Cardiac septum (tissue), 1 donor: Measurements from ENCODE around the gene RDH5. TPM values are rescaled to one million over a fixed set of nuclear protein-coding genes. Genes with fewer than 3 reads are reported as not detected.
A peak's percentile ranks its signal among the peaks of the same experiment; 100 is the strongest.

Source experiments
- DNase-seq: peaks from one replicate; pipeline ENCODE4 v3.0.0-alpha.2; 2020; ENCODE audit warnings: low spot score
- intact Hi-C: fragments of 100-400 bp; cut with DNase I; formaldehyde crosslinking; loops from one replicate; pipeline ENCODE4 v1.14.0; 2022
- total RNA-seq: library from RNA; stranded (reverse); fragmentation: NEBNext Ultra II Directional; extraction: Animal tissue kit (Norgen Biotek cat#: 25700); gene quantifications from one replicate; pipeline ENCODE4 v1.2.1, GENCODE V29; 2021
- donor health status: DM: no; HTN: no; CAD: no.

RDH5 gene
- total RNA-seq, 1 donor from 2014 or later: 26.3 TPM

- intact Hi-C loops: no loop called here
- peak; percentile 73 for DNase-seq
Measured at GRCh38 chr12:55694188-55694515, 26.0 kb upstream of the RDH5 start.

DNA sequence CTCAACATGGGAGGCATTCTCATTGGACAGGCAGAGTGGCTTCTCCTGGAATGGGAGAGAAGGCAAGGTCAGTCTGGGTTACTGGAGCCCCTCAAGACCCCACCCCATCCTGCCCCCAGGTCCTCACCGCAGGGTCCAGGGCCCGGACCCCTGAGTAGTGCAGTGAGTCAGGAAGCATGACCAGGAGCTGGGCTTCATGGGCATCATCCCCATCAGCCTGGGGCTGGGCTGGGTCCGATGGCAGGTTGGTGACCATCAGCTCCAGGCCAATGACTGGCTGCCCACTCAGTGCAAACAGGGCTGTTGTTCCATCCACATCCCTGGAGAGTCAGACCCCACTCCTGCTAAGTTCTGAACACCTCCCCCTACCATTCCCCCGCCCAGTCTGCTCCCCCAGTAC, 25.5 kb upstream of the RDH5 start:
- peak; percentile 47 for DNase-seq
- intact Hi-C loops: no loop called here

GRCh38 chr12:55695349-55695748, 24.8 kb upstream of the RDH5 start:
- intact Hi-C loops: no loop called here
- DNase-seq: peak; percentile 38

- intact Hi-C loops: no loop called here
- DNase-seq: peak; percentile 33
Measured at GRCh38 chr12:55696141-55696540, 24.1 kb upstream of the RDH5 start.

- peak; percentile 67 for DNase-seq
- intact Hi-C loops: no loop called here
Measured at GRCh38 chr12:55696796-55697462, 23.3 kb upstream of the RDH5 start.

DNA sequence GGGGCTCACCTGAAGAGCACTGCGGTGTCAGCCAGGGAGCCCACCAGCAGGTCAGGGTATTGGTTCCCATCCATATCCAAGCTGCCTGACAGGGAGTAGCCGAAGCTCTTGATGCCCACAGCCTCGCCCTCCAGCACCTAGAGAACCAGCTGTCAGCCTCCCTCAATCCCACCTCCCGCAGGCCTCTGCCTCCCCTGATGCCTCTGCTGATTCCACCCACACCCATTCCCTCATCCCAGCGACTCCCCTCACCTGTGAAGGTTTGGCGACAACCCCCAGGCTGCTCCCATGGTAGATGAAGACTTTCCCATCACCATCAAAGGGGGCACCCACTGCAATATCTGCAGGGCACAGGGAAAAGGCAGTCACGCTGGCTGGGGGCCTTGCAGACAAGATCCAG, 22.5 kb upstream of the RDH5 start:
- intact Hi-C loops: no loop called here

DNA sequence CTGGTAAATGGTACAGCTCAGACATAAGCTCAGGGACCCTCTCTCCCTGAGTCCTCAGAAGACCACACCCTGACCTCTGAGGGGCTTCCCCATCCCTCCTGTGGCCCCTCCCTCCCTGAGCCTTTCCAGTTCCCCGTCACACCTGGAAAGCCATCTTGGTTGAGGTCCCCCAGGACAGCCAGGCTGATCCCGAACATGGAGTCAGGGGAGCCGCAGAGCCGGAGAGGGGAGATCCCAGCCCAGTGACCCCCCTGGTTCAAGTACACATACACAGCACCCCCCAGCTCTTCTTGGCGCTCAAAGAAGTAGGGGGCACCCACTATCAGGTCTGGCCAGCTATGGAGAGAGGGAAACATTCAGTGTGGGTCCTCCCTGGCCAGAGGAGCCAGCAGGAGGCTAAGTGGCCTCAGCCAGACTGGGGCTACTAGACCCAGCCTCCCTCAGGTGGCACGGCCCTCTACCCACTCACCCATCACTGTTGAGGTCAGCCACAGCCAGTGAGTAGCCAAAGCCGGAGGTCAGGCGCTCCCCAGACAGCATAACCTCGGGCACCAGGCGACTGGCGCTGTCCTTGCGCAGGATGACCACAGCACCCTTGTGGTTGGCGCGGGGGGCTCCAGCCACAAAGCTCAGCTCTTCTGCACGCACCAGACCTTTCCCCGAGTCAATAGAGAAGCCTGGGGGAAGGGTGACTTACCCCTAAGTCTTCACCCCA, 21.8 kb upstream of the RDH5 start:
- intact Hi-C loops: no loop called here
- peak; percentile 54 for DNase-seq

More for the DNA sequence above, 22.5 kb upstream of the RDH5 start:
- peak; percentile 14 for DNase-seq

DNA sequence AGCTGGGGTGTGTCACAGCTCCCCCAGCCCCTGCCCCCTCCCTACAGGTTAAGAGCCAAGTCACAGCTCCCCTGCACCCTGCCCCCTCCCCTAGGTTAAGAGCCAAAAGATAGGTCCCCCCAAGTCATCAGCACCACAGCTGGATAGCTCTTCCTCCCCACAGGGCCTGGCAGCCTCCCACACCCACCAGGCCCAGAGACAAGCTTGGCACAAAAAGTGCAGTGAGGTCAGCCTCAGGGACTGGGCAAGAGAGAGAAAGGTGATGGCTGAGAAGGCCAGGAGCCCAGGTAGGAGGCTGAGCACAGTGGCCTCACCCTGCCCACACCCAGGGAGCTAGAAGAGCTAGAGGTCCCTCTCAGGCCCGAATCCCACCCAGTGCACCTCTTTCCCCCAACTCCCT, 21.2 kb upstream of the RDH5 start:
- intact Hi-C loops: no loop called here
- DNase-seq: peak; percentile 47

GRCh38 chr12:55699471-55700055, 20.6 kb upstream of the RDH5 start:
- intact Hi-C loops: loop anchor here (2.0 kb wide), 1 partner anchor 15 kb away; no protein-coding TSS in a partner anchor
- DNase-seq: peak; percentile 60

DNA sequence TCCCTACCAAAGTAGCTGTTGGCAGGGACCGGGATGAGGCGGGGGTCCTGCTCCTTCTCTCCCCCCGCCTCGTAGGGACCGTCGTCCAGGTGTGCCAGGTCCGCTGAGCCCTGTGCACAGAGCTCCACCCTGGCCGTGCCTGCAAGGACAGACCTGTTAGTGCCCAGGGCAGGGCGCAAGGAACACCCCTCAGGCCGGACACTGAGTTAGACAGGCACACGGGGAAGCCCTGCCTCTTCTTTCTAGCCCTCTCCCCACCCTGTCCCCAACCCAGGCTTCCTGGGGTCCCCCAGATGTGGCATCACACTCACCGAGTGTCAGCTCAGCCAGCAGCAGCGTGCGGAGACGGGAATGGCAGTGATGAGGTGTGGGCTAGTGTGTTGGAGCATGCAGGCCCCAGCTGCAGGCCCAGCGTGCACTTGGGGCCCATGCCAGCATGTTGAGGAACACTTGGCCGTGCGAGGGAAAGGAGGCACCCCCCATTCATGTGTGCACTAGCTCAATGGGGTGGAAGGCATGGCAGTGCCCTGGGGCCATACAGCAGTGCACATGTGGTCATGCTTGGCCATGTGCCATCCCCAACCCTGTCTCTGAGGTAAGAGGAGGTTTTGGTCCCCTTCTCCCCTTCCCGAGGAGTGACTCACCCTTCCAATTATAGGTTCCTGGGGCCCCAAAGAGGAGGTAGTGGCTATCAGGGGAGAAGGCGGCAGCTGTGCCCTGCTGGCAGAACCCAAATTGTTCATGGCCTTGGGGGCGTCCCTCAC, 19.8 kb upstream of the RDH5 start:
- intact Hi-C loops: loop anchor here (2.0 kb wide), 1 partner anchor 16 kb away; no protein-coding TSS in a partner anchor
- DNase-seq: peak; percentile 76

DNA sequence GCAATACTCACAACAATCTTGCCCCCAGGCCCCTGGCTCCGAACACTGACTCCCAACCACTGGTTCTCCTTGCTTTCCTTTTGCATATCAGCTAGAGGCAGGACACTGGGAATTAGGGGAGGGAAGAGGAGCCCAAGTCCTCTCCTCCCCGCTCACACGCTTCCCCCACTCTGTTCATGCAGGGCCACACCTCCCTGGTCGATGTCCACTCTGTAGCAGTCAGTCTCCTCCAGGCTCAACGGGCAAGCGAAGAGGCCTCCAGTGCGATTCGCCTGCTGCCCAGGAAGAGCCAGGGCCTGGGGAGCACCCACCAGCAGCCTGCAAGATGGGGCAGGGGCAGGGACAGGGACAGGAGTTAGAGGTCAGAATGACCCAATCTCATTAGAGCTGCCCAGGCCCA, 17.3 kb upstream of the RDH5 start:
- intact Hi-C loops: loop anchor here (2.0 kb wide), 1 partner anchor 18 kb away; the partner anchor contains the start of gene RDH5
- no peak for DNase-seq

GRCh38 chr12:55703288-55703687, 16.9 kb upstream of the RDH5 start:
- intact Hi-C loops: loop anchor here (2.0 kb wide), 1 partner anchor 18 kb away; the partner anchor contains the start of gene RDH5
- DNase-seq: peak; percentile 76

- intact Hi-C loops: loop anchor here (2.0 kb wide), 1 partner anchor 17 kb away; the partner anchor contains the start of gene RDH5
- DNase-seq: peak; percentile 76
Measured at GRCh38 chr12:55703901-55704761, 16.1 kb upstream of the RDH5 start.

GRCh38 chr12:55704824-55705718, 15.1 kb upstream of the RDH5 start:
- intact Hi-C loops: no loop called here
- peak; percentile 56 for DNase-seq

DNA sequence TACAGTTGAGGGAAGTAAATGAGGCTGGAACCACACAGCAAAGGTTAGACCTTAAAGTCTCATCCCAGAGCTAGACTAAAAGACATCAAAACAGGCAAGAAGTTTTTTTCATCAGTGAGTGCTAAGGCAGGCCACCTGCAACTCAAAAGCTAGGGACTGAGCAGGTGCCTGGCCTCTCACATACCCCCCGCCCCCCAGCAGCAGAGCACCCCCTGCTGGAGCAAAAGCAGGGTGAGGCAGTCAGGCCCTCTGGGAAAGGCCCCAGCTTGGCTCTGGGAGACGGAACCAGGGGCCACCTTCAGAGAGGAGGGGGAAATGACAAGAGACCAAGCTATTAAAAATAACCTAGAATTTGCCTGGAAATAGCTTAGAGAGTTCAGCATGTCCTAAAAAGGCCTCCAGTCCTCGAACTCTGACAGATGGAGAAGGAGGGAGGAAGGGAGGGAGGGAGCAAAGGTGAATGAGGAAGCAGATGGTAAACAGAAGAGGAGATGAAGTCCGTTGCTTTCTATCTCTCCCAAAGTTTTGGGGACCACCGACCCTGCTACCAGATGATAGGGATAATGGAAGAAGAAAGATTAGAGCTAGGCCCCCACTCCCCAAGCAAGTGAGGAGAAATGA, 14.3 kb upstream of the RDH5 start:
- intact Hi-C loops: no loop called here

DNA sequence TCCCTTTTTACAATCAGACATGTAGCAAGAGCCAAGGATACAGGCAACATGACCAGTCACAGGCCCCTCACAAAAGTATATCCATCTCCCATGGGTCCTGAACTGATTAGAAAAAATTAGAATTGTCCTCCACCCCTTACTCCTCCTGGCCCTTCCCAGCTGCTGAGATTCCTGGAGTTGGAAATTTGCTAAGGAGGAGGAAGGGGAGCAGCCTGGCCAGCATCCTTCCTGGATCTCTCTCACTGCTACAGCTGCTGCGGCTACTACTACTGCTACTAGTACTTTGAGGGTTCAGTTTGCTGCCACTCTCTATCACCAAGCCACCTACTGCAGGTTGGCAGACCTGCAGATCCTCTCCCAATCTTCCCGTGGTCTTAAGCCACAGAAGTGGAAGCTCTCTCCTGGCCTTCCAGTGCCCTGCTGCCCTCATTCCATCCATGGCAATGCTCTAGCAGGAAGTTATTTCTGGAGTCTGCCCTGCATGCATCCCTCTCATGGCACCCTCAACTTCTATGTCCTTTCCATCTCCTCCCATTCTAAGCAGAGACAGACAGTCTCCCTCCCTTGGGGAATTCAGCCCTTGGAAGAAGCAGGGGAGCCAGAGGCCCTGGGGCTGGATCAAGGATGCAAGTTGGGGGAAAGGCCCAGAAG, 13.5 kb upstream of the RDH5 start:
- intact Hi-C loops: no loop called here
- no peak for DNase-seq

More for the DNA sequence above, 14.3 kb upstream of the RDH5 start:
- DNase-seq: no peak

DNA sequence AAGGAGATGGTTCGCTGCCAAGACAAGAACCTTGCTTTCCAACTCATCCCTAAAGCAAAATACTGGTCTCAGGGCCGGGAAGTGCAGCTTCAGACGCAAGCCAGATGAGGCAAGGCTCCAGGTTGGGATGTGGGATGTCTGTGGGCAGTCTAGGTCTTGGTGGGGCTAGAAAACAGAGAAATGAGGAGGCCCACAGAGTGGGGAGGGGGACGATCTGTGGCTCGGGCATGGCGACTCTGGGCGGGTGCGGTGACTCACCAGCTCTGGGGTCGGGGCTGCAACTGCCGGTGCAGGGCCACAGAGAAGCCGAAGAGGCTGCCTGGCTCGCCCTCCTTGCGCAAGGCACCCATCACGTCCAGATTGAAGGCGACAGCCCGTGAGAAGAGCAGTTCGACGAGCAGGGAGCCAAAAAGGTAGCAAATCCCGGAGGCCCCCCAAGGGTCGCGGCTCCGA, 12.9 kb upstream of the RDH5 start:
- intact Hi-C loops: no loop called here
- no peak for DNase-seq
